Renal cortical epithelial cell (primary cell): Measurements from ENCODE around the gene CAVIN4. TPM values are rescaled to one million over a fixed set of nuclear protein-coding genes. Genes with fewer than 3 reads are reported as not detected.

ENCODE experiments used
- DNase-seq: peaks from one replicate; pipeline ENCODE4 v3.0.0-alpha.2; 2011; ENCODE audit warnings: low read depth
- total RNA-seq: library from RNA; depleted of rRNA; stranded (reverse); fragments of >200 nt; gene quantifications from 2 replicates; pipeline ENCODE4 v1.2.3, GENCODE V29; 2014

The CAVIN4 gene
- total RNA-seq, 1 donor from 2014 or later, result 1.6 TPM

DNA sequence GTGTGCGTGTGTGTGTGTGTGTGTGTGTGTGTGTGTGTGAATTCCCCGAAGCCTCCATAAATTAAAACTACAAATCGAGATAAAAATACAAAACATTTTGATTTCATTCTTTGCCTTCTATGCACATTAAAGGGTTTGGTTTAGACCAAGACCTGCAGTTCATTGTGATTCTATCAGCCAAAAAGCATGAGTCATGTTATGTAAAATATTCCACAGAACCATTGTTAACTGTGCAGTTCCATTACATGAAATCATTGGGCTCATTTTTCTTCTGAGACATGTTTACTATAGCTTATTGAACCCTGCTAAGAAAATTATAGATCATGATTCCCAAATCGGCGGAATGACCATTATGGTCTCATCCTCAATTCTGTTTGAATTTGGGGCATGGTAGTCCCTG lies 11.7 kb downstream of the CAVIN4 start:
- DNase-seq, result peak; percentile 61

DNA sequence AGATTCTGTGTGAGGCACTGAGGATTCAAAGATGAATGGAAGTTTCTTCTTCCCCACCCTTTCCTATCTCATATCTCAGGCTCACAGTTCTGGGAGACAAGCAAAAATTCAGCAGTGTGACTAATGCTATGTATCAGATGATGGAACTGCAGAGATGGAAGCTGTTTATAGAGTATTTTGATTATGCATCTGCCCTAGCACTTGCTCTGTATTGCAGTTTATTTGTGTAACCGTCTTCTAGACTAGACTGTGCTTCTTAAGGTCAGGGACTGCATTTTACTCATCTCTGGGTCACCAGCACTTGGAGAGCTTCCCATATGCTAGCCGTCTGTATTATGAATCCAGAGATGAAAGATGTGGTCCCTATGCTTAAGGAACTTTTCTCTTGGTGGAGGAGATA lies 12.6 kb downstream of the CAVIN4 start:
- DNase-seq, result no peak

GRCh38 chr9:100591139-100591538 lies 13.3 kb downstream of the CAVIN4 start:
- no peak for DNase-seq

DNA sequence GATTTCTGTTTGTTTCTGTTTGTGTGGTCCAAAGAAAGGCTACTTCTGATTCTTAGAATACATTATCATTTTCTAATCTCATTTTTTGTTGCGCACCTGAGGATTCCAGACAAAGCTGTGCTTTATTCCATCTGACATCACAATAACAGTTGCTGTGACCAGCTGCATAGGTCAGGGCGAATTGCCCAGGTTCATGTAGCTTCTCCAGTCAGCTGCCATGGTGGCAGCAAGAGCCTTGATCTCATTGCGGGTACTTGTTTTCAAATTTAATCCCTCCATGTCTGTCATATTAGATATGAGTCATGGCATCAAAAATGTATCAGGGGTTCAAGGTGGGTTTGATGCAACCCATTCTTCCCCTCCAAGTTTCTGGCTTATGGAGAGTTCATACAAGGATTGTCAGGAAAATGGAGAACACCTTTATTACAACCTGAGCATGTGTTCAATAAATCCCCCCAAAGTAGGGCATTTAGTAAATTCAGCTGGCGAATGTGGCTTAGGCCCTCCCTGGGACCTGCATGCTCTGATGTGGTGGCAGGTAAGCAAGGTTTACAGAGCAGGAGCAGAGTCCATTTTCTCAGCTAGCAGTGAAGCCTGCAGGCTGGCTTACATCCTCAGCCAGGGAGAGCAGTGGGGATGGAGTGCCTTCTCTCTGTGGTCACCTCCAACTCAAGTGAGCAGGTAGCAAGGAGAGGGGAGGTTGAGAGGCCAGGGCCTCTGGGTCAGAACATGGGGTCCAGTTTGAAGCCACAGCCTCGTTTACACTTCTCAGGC lies 13.9 kb downstream of the CAVIN4 start:
- DNase-seq, result no peak

DNA sequence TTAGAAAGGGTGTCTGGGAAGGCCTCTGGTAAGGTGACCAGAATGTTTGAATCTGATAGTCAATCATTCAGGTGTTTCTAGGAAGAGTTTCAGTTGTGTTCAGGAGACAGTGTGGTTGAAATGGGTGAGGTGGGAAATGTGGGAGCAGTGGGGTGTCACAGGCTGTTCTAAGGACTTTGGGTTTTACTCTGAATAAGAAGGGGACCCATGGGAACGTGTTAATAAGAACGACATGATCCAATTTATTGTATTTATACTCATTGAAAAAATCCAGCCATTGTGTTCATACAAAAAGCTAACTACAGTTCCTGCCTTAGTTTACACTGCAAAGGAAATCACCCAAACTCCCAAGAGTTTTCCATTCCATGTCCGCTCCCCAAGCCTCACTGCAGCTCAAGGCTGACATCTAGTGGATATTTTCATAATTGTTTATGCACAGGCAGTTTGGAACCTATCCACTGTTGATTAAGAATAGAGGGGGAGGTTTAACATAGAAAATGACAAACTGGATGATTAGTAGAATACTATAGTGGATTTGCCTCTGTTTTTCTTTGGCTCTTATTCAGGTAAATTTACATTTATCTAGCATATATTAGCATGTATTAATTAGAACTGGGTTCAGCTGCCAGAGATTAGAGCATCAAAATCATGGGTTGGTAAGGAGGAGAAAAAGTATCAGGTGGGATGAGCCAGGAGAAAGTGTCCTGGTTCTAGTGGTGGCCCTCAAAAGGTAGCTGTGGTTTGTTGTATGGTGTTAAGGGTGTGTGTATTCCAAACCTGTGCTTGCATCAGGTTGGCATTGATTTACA lies 17.7 kb downstream of the CAVIN4 start:
- DNase-seq, result peak; percentile 55

- no peak for DNase-seq
Observed at GRCh38 chr9:100597236-100597635, 19.4 kb downstream of the CAVIN4 start.

DNA sequence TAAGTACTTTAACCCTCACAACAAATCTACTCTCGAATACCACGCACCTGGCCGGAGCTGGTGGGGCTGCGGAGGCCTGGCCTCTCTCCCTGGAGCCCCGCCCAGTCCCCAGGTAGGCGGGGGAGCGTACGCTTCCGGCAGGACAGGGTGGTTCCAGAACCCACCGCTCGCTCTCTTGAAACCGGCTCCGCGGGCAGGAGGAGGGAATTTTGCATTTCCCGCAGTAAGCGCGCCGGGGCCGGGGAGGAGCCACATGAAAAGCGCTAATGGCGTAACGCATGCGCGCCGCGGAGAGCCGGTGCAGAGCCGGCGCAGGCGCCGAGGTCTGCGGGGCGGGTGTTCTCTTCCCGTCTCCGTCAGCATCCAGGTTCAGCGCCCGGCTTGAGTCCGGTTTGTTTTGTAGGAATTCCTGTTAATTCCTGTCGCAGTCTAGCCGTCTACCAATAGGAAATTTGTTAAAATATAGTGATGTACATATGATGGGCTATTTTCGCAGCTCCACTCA lies 20.8 kb downstream of the CAVIN4 start:
- DNase-seq, result peak; percentile 52

DNA sequence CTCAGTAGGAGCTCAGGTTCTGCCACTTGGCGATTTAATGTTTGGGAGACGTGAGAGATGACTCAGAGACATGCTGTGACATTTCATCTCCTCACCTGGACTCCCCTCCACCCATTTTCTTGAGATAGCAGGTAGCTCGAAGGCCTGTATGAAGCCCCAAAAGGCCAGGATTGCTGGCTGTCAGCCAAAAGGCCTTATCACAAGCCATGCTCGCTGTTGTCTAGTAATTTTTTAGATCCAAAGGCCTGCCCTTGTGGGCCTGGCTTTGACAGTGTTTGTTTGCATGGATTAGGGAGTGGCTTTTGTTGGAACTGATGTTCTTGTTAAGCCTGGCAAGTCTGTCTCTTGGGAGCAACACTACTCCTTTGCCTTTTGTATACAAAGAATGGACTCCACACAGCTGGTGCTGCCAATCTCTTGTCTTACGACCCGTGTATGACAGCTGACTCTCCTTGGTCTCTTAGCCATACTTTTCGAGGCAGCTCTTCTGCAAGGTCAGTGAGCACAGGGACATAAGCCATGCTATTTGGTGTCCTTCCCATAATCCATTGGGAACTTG lies 22.7 kb downstream of the CAVIN4 start:
- DNase-seq, result no peak

DNA sequence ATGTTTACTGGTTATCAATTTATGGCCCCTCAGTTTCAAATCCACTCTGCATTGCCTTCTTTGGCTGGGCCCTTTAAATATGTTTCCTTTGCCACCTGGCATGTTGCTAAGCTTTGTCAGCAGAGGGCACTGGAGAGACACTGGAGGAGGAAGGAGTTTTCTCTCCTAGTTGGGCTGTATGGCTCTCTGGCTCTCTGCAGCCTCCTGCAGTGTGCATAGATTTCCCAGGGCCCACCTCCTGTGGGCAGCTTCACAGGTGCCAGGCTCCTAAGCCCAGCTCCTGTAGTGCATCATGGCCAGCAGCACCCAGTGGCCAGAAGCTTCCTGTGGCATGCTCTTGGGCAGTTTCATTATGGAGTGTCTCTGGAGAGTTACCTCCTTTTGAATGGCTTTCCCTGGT lies 23.3 kb downstream of the CAVIN4 start:
- DNase-seq, result peak; percentile 50

GRCh38 chr9:100602342-100602801 lies 24.5 kb downstream of the CAVIN4 start:
- peak; percentile 78 for DNase-seq

DNA sequence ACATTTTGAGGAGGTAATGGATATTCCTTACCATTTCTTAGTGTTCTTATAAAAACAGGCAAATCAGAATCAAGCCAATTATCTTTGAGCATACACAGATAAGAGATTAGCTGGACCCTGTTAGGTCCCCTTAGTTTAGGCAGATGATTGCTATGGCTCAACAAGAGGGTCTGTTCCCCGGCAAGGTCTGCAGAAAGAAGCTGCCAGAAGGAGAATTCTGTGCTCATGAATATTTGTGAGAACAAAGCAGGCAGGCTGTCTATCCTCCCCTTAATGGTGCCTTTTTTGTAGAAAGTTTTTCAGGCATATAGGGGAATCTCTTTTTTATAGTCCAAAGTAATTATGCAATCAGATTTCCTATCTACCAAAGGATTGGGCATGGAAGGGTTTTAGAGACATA lies 27.5 kb downstream of the CAVIN4 start:
- DNase-seq, result no peak

- no peak for DNase-seq
Observed at GRCh38 chr9:100619194-100619593, 41.3 kb downstream of the CAVIN4 start.

DNA sequence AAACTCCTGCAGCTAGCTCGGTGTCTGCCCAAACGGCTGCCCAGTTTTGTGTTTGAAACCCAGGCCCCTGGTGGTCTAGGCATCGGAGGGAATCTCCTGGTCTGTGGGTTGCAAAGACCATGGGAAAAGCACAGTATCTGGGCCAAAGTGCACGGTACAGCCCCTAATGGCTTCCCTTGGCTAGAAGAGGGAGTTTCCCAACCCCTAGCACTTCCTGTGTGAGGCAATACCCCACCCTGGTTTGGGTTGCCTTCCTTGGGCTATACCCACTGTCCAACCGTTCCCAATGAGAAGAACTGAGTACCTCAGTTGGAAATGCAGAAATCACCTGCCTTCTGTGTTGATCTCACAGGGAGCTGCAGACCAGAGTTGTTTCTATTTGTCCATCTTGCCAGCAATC lies 41.8 kb downstream of the CAVIN4 start:
- no peak for DNase-seq

GRCh38 chr9:100623969-100624368 lies 46.1 kb downstream of the CAVIN4 start:
- DNase-seq, result no peak

- DNase-seq, result no peak
Observed at GRCh38 chr9:100626949-100627348, 49.1 kb downstream of the CAVIN4 start.

- DNase-seq, result no peak
Observed at GRCh38 chr9:100637787-100638186, 59.9 kb downstream of the CAVIN4 start.

Other genes starting within 250 kb of the CAVIN4 start
- gene TEX10, start 225.1 kb upstream of the CAVIN4 start, total RNA-seq, result 29.3 and 35.3 TPM in 2 replicates
- 55.1 and 104 TPM in 2 replicates for gene MSANTD3, start 150.9 kb upstream of the CAVIN4 start, total RNA-seq
- gene TMEFF1, start 104.9 kb upstream of the CAVIN4 start, total RNA-seq, result 3.5 and 4.3 TPM in 2 replicates